Osteoblast (primary cell): ENCODE measurements around the gene UFC1. TPM values are rescaled to one million over a fixed set of nuclear protein-coding genes. Genes with fewer than 3 reads are reported as not detected.

ENCODE experiments used
- DNase-seq: peaks from one replicate; pipeline ENCODE4 v3.0.0; 2011; ENCODE audit warnings: low spot score, mixed read lengths; ENCODE audit not compliant: insufficient read length; ENCODE audit errors: missing footprints
- H2AFZ ChIP-seq: 2 replicates; pipeline ENCODE4 v1.6.0; 2011; ENCODE audit warnings: mild to moderate bottlenecking, low read length
- H3K27ac ChIP-seq: 2 replicates; pipeline ENCODE4 v1.5.1; 2011; ENCODE audit warnings: mild to moderate bottlenecking, low read depth, low read length, moderate library complexity
- H3K27me3 ChIP-seq: 2 replicates; pipeline ENCODE4 v1.6.0; 2012; ENCODE audit warnings: mild to moderate bottlenecking, control low read depth, inconsistent platforms, low read length, moderate library complexity; ENCODE audit not compliant: insufficient read depth
- H3K36me3 ChIP-seq: 2 replicates; pipeline ENCODE4 v1.5.1; 2011; ENCODE audit warnings: mild to moderate bottlenecking, low read length, control low read depth, moderate library complexity; ENCODE audit not compliant: insufficient read depth
- H3K4me1 ChIP-seq: 2 replicates; pipeline ENCODE4 v1.5.1; 2011; ENCODE audit warnings: mild to moderate bottlenecking, low read length, control low read depth, moderate library complexity; ENCODE audit not compliant: insufficient read depth
- H3K4me2 ChIP-seq: 2 replicates; pipeline ENCODE4 v1.6.0; 2011; ENCODE audit warnings: mild to moderate bottlenecking, low read length; ENCODE audit not compliant: insufficient read depth
- H3K4me3 ChIP-seq: fragments of 200-600 bp; sonication (generic); 3 replicates; pipeline ENCODE4 v1.5.1; 2012; ENCODE audit warnings: mild to moderate bottlenecking, low read length, inconsistent platforms; ENCODE audit not compliant: insufficient read depth
- H3K79me2 ChIP-seq: 2 replicates; pipeline ENCODE4 v1.6.0; 2012; ENCODE audit warnings: mild to moderate bottlenecking, low read length, control low read depth, inconsistent platforms; ENCODE audit not compliant: insufficient read depth
- H3K9me3 ChIP-seq: 2 replicates; pipeline ENCODE4 v1.5.1; 2011; ENCODE audit warnings: low read depth, low read length, control low read depth
- H4K20me1 ChIP-seq: 2 replicates; pipeline ENCODE4 v1.6.0; 2012; ENCODE audit warnings: mild to moderate bottlenecking, low read length, control low read depth; ENCODE audit not compliant: insufficient read depth
- CTCF ChIP-seq: IDR thresholded peaks from 2 replicates; pipeline ENCODE4 v1.5.1; 2011; ENCODE audit warnings: mild to moderate bottlenecking, low read depth, low read length, moderate library complexity; ENCODE audit errors: extremely low read depth
- total RNA-seq: library from RNA; depleted of rRNA; stranded (reverse); fragments of >200 nt; gene quantifications from 2 replicates; pipeline ENCODE4 v1.2.3, GENCODE V29; 2012

UFC1 gene
- total RNA-seq, 1 donor = 95.2 TPM

- peak overlapping the region; percentile 92 for H3K4me2 ChIP-seq
- peaks cover 38% of the 10 kb centered on the region for H3K36me3 ChIP-seq
- no peak for DNase-seq
- no peaks in the 10 kb centered on the region for H3K9me3 ChIP-seq
- no peak overlapping the region for H2AFZ ChIP-seq
- peaks cover 23% of the 10 kb centered on the region for H3K79me2 ChIP-seq
- no peaks in the 10 kb centered on the region for H3K27me3 ChIP-seq
- no peaks in the 10 kb centered on the region for H4K20me1 ChIP-seq
- peak overlapping the region; percentile 84 for H3K4me3 ChIP-seq
- peaks cover 18% of the 10 kb centered on the region for H3K4me1 ChIP-seq
- peak overlapping the region; percentile 87 for H3K27ac ChIP-seq
- TF ChIP-seq CTCF = no peak
Observed at GRCh38 chr1:161164901-161165610, 11.3 kb downstream of the UFC1 start.

GRCh38 chr1:161165742-161166668 lies 12.2 kb downstream of the UFC1 start, which contains the start of gene PPOX:
TSS of gene PPOX (plus strand) at chr1:161166426. CDS start at chr1:161166848, 422 bp downstream.
- Histone ChIP-seq H3K9me3 (no peaks in the 10 kb centered on the region), H3K79me2 (peaks cover 14% of the 10 kb centered on the region), H3K4me3 (peak within 1 kb of the TSS; percentile 84), H3K4me1 (peaks cover 15% of the 10 kb centered on the region), H3K36me3 (peaks cover 46% of the 10 kb centered on the region), H3K27ac (peak within 1 kb of the TSS; percentile 87), H2AFZ (peak within 1 kb of the TSS; percentile 88), H4K20me1 (no peaks in the 10 kb centered on the region), H3K4me2 (peak within 1 kb of the TSS; percentile 92), H3K27me3 (no peaks in the 10 kb centered on the region)
- peak; percentile 98 for DNase-seq
- TF ChIP-seq CTCF = peak; percentile 50

- H3K79me2 ChIP-seq = peaks cover 11% of the 10 kb centered on the region
- H3K36me3 ChIP-seq = peaks cover 53% of the 10 kb centered on the region
- H3K4me2 ChIP-seq = peak overlapping the region; percentile 92
- H3K27ac ChIP-seq = peak overlapping the region; percentile 87
- peak overlapping the region; percentile 88 for H2AFZ ChIP-seq
- DNase-seq = peak; percentile 75
- H3K4me1 ChIP-seq = peaks cover 15% of the 10 kb centered on the region
- H3K27me3 ChIP-seq = no peaks in the 10 kb centered on the region
- peak overlapping the region; percentile 84 for H3K4me3 ChIP-seq
- H4K20me1 ChIP-seq = no peaks in the 10 kb centered on the region
- H3K9me3 ChIP-seq = no peaks in the 10 kb centered on the region
- TF ChIP-seq CTCF = no peak
Observed at GRCh38 chr1:161166669-161167548, 13.1 kb downstream of the UFC1 start.
